HepG2 (cell line): ENCODE results near the gene FRMD8. TPM values are rescaled to one million over a fixed set of nuclear protein-coding genes. Genes with fewer than 3 reads are reported as not detected.

Source experiments
- DBP ChIP-seq: sonication (generic); formaldehyde crosslinking; IDR thresholded peaks from 2 replicates; pipeline ENCODE4 v1.4.0; 2020; ENCODE audit warnings: missing genetic modification reagents; ENCODE audit errors: not compliant biosample characterization
- KLF13 ChIP-seq: sonication (generic); formaldehyde crosslinking; IDR thresholded peaks from 2 replicates; pipeline ENCODE4 v1.4.0; 2020; ENCODE audit warnings: mild to moderate bottlenecking, missing genetic modification reagents
- NAIF1 ChIP-seq: sonication (generic); formaldehyde crosslinking; IDR thresholded peaks from 2 replicates; pipeline ENCODE4 v1.5.0; 2020; ENCODE audit warnings: mild to moderate bottlenecking, missing genetic modification reagents, borderline replicate concordance
- NR2C2 ChIP-seq: sonication (generic); formaldehyde crosslinking; IDR thresholded peaks from 2 replicates; pipeline ENCODE4 v1.4.0; 2020; ENCODE audit warnings: missing genetic modification reagents, mild to moderate bottlenecking, moderate library complexity, borderline replicate concordance
- PHF20 ChIP-seq: sonication (generic); formaldehyde crosslinking; IDR thresholded peaks from 2 replicates; pipeline ENCODE4 v1.5.0; 2020; ENCODE audit warnings: mild to moderate bottlenecking, missing genetic modification reagents
- SIN3A ChIP-seq: IDR thresholded peaks from 2 replicates; pipeline ENCODE4 v1.6.1; 2011; ENCODE audit warnings: low read depth, mild to moderate bottlenecking, control low read depth, low read length, borderline replicate concordance
- STAG1 ChIP-seq: sonication (generic); formaldehyde crosslinking; IDR thresholded peaks from 2 replicates; pipeline ENCODE4 v1.4.0; 2020; ENCODE audit warnings: missing genetic modification reagents
- ZC3H4 ChIP-seq: sonication (generic); formaldehyde crosslinking; IDR thresholded peaks from 2 replicates; pipeline ENCODE4 v1.4.0; 2020; ENCODE audit warnings: missing genetic modification reagents, borderline replicate concordance
- ZNF282 ChIP-seq: fragments of 450-650 bp; IDR thresholded peaks from 2 replicates; pipeline ENCODE4 v1.6.1; 2018; ENCODE audit not compliant: partially characterized antibody
- ZNF333 ChIP-seq: sonication (generic); formaldehyde crosslinking; IDR thresholded peaks from 2 replicates; pipeline ENCODE4 v1.4.0; 2020; ENCODE audit warnings: mild to moderate bottlenecking, missing genetic modification reagents, borderline replicate concordance
- ZNF362 ChIP-seq: sonication (generic); formaldehyde crosslinking; IDR thresholded peaks from 2 replicates; pipeline ENCODE4 v1.4.0; 2020; ENCODE audit warnings: missing genetic modification reagents, mild to moderate bottlenecking, borderline replicate concordance
- ZNF512B ChIP-seq: sonication (generic); formaldehyde crosslinking; IDR thresholded peaks from 2 replicates; pipeline ENCODE4 v1.5.1; 2020; ENCODE audit warnings: missing genetic modification reagents, mild to moderate bottlenecking, borderline replicate concordance
- ZNF83 ChIP-seq: sonication (generic); formaldehyde crosslinking; IDR thresholded peaks from 2 replicates; pipeline ENCODE4 v1.4.0; 2020; ENCODE audit warnings: missing genetic modification reagents, mild to moderate bottlenecking, borderline replicate concordance
- ZSCAN21 ChIP-seq: sonication (generic); formaldehyde crosslinking; IDR thresholded peaks from 2 replicates; pipeline ENCODE4 v1.8.0; 2022; ENCODE audit warnings: mild to moderate bottlenecking, missing genetic modification reagents, moderate library complexity, borderline replicate concordance
- polyA plus RNA-seq, 8 experiments: library from polyadenylated mRNA; depleted of rRNA in 3 of 8; stranded (reverse) in 7 of 8; unstranded in 1 of 8; fragments of >200 nt; fragmentation: Illumina TruSeq in 4 of 8; extraction: Trizol in 4 of 8; gene quantifications; 2 replicates each; pipeline versions ENCODE4 v1.2.1 to v1.2.3, GENCODE V29; 2011 to 2016; ENCODE audit warnings: low read depth in 4 of 8, missing spikeins in 1 of 8, mixed read lengths in 1 of 8; ENCODE audit not compliant: insufficient read depth in 1 of 8
- total RNA-seq, 5 experiments: library from RNA; depleted of rRNA; stranded (reverse); fragments of >200 nt; fragmentation: Illumina TruSeq; extraction: Trizol; gene quantifications; 2 replicates each; pipeline ENCODE4 v1.2.3, GENCODE V29; 2016; ENCODE audit warnings: low read depth in 1 of 5

Gene FRMD8
- total and polyA plus RNA-seq, 2 of the 13 experiments (the other 11 are each of a cell fraction or from before 2014, with no cell fraction given) = 5.8 to 20.6 TPM

- TF ChIP-seq ZSCAN21 (CRISPR knock-in tag) (peak; percentile 78; the same call in 1 of the 2 replicates), NR2C2 (CRISPR knock-in tag) (peak; percentile 67), KLF13 (CRISPR knock-in tag) (no peak), ZNF282 (no peak), ZNF333 (peak; percentile 41; the same call in 1 of the 2 replicates), SIN3A (no peak; the same call in 1 of the 2 replicates), DBP (CRISPR knock-in tag) (no peak), PHF20 (CRISPR knock-in tag) (peak; percentile 43; the same call in 1 of the 2 replicates), ZNF512B (CRISPR knock-in tag) (no peak), STAG1 (peak; percentile 80), ZNF362 (CRISPR knock-in tag) (no peak; the same call in none of the 2 replicates), ZNF83 (CRISPR knock-in tag) (0 out of 2 replicates have a peak, but pooled peaks have one; percentile 62), NAIF1 (CRISPR knock-in tag) (peak; percentile 93; the same call in 1 of the 2 replicates), ZC3H4 (CRISPR knock-in tag) (peak; percentile 80)
- TF ChIP-seq, all 625 proteins: peak for 330
Measured at GRCh38 chr11:65382033-65382803, 4.2 kb upstream of the FRMD8 start, which contains the start of gene SLC25A45 (continued).
